ES-I3 (cell line): ENCODE data around the gene TNP2.

ENCODE experiments used
- H3K36me3 ChIP-seq: 2 replicates; pipeline ENCODE4 v1.6.1; 2013; ENCODE audit warnings: mild to moderate bottlenecking, low read length, control low read depth, moderate library complexity; ENCODE audit not compliant: insufficient read depth
- H3K4me1 ChIP-seq: 2 replicates; pipeline ENCODE4 v1.6.1; 2013; ENCODE audit warnings: mild to moderate bottlenecking, control low read depth, low read length; ENCODE audit not compliant: insufficient read depth
- H3K9ac ChIP-seq: 2 replicates; pipeline ENCODE4 v1.6.1; 2013; ENCODE audit warnings: low read depth, mild to moderate bottlenecking, low read length, moderate library complexity
- H3K9me3 ChIP-seq: 2 replicates; pipeline ENCODE4 v1.6.1; 2013; ENCODE audit warnings: mild to moderate bottlenecking, low read length, moderate library complexity; ENCODE audit not compliant: control insufficient read depth, insufficient read depth

Gene TNP2

DNA sequence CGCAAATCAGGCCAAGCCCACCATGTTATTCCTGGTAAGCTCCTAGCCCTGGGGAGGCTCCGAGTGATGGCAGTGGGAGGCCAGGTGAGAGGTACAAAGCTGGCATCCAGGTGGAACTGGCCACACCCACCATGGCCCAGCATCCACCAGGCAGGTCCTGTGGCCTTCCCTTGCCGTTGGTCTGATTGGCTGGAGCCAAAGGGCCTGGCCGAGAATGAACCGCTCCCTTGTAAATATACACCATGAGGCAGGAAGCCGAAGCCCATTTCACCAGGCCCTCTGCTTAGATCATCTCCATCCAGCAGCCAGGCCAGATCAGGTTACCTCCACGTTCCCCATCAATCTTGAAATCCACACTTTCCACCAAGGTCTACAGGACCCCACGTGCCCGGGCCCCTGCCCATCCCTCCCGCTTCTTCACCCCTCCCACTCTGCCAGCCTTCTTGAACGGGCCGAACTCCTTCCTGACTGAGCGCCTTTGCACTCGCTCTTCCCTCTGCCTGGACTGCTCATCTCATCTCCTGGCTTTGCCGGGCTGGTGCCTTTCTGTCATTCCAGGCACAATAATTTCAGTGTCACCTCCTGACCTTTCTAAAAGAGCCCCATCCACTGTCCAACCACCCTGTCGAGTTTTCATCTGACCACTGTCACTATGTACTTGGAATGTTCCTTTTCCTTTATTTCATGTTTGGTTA, 18.9 kb downstream of the TNP2 start:
- Histone ChIP-seq H3K9ac (no peak overlapping the region), H3K36me3 (peaks cover 11% of the 10 kb centered on the region), H3K4me1 (peaks cover 11% of the 10 kb centered on the region), H3K9me3 (no peaks in the 10 kb centered on the region)

DNA sequence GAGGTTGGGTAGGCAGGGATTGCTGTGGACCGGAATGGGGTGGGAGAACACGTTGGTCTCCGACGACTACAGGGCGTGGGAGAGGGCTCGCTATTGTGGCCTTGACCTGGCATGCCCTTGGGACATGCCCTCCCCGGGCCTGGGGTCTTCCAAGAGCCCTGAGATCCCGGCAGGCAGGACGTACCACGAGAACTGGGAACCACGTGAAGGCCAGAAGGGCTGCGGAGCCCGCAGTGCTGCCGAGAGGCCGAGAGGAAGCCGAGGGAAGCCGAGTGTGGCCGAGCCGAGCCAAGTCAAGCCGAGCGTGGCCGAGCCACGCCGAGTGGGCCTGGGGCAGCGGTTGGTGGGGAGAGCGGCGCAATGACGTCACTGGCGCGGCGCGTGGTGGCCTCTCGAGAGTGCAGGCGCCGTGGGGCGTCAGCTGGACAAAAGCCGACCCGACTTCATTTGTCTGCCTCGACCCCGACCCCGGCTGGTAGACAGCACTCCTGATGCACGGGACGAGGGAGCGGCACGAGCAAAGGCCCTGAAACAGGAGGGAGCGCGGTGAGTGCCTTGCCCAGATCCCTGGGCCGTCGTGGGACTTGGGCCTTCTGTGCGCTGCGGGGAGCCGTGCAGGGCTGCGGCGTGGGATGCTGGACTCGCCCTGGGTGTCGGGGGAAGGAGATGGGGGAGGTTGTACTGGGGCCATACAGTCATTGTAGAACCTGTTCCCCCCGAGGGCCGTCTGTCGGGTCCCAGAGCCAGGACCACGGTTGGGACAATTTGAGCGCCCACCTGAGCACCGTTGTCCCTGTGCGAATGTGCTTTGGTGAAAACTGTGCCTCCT, 19.7 kb downstream of the TNP2 start:
- Histone ChIP-seq H3K9ac (no peak overlapping the region), H3K4me1 (peaks cover 11% of the 10 kb centered on the region), H3K9me3 (no peaks in the 10 kb centered on the region), H3K36me3 (peaks cover 5% of the 10 kb centered on the region)

DNA sequence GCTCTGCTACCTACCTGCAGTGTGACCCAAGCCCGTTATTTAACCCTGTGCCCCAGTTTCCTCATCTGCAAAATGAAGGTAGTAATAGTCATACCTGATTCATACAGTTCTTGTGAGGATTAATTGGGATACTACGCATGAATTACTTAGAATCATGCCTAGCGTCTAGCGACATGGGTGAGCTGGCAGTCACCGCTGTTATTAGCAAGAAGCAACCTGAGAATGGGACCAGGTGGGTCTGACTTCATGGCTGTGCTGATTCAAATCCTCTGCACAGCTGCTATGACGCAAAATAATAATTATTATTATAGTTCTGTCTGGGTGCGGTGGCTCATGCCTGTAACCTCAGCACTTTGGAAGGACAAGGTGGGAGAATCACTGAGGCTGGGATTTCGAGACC, 21.0 kb downstream of the TNP2 start:
- Histone ChIP-seq H3K9ac (no peak overlapping the region), H3K4me1 (peaks cover under 1% of the 10 kb centered on the region; the same call in 1 of the 2 replicates), H3K9me3 (no peaks in the 10 kb centered on the region), H3K36me3 (peaks cover under 1% of the 10 kb centered on the region; the same call in 1 of the 2 replicates)

DNA sequence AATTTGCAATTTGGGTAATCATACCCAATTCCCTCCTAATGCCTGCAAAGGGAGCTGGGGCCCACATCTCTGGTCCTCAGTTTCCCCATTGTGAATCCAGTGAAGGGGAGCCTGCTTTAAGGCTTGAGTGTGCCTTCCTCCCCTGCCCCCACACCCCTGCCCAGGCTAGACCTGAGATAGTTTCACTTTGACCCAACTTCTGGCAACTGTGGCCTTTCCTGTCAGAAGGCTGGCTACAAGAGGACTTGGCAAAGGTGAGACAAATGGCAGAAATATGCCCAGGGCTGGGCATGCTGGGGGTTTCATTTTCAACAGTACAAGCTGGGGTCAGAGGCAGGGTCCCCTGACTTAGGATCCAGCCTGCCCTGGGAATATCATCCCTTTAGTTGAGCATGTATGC, 23.1 kb downstream of the TNP2 start:
- H3K36me3 ChIP-seq = no peaks in the 10 kb centered on the region
- H3K9me3 ChIP-seq = no peaks in the 10 kb centered on the region
- H3K4me1 ChIP-seq = no peaks in the 10 kb centered on the region
- no peak overlapping the region for H3K9ac ChIP-seq

DNA sequence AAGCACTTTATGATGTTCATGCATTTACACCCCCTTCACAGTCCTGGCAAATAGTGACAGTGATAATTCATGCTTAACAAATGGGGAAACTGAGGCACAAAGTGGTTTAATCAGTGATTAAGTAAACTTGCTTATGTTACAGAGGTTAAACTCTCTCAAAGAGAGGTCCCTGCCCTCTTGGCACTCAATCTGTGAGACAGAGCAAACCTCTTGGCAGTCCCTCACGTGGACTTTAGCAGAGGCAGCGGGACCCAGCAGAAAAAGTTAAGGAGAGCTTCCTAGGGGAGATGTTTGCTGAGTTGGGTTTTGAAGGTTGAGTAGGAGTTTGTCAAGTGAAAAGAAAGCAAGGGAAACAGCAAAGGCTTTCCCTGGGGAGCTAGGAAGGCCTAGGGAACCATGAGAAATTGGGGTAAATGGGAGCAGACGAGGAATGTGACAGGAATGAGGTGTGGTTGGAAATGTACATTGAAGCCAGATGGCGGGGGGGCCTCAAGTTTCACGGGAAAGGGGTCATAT, 23.8 kb downstream of the TNP2 start:
- Histone ChIP-seq H3K4me1 (no peaks in the 10 kb centered on the region; the same call in 1 of the 2 replicates), H3K9ac (no peak overlapping the region), H3K36me3 (no peaks in the 10 kb centered on the region)

DNA sequence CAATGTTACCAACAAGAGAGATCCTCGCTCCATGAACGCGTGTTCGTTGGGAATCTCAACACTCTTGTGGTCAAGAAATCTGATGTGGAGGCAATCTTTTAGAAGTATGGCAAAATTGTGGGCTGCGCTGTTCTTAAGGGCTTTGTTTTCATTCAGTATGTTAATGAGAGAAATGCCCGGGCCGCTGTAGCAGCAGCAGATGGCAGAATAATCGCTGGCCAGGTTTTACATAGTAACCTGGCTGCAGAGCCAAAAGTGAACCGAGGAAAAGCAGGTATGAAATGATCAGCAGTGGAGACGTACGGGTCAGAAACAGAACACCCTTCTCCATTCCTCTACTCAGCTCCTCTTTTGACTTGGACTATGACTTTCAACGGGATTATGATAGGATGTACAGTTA, 26.5 kb downstream of the TNP2 start:
- no peaks in the 10 kb centered on the region; the same call in 1 of the 2 replicates for H3K4me1 ChIP-seq
- no peak overlapping the region for H3K9ac ChIP-seq
- no peaks in the 10 kb centered on the region for H3K9me3 ChIP-seq
- H3K36me3 ChIP-seq = no peaks in the 10 kb centered on the region

More for the DNA sequence above, 23.8 kb downstream of the TNP2 start:
- no peaks in the 10 kb centered on the region for H3K9me3 ChIP-seq

DNA sequence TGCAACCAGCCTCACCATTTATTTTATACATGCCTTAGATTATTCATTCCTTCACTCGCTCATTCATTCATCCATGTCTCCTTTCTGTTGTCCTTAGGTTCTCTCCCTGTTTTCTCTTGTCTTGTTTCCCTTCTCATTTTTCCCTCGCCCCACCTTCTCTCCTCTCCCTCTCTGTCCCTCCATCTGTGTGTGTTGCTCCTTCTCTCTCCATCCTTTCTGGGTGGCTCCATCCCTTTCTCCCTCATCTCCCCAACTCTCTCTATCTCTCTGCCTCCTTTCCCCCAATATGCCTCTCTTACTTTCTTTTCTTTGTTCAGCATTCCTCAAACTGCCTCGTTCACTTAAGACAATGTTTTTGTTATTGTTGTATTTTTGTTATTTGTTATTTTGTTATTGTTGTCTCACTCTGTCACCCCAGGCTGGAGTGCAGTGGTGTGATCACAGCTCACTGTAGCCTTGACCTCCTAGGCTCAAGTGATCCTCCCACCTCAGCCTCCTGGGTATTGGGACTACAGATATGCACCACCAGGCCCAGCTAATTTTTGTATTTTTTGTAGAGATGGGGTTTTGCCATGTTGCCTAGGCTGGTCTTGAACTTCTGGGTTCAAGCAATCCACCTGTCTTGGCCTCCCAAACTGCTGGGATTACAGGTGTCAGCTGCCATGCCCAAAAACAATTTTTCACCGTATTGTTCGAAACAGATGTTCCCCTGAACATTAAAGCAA, 27.5 kb downstream of the TNP2 start:
- Histone ChIP-seq H3K9me3 (no peaks in the 10 kb centered on the region), H3K36me3 (no peaks in the 10 kb centered on the region), H3K4me1 (no peaks in the 10 kb centered on the region; the same call in 1 of the 2 replicates), H3K9ac (no peak overlapping the region)

DNA sequence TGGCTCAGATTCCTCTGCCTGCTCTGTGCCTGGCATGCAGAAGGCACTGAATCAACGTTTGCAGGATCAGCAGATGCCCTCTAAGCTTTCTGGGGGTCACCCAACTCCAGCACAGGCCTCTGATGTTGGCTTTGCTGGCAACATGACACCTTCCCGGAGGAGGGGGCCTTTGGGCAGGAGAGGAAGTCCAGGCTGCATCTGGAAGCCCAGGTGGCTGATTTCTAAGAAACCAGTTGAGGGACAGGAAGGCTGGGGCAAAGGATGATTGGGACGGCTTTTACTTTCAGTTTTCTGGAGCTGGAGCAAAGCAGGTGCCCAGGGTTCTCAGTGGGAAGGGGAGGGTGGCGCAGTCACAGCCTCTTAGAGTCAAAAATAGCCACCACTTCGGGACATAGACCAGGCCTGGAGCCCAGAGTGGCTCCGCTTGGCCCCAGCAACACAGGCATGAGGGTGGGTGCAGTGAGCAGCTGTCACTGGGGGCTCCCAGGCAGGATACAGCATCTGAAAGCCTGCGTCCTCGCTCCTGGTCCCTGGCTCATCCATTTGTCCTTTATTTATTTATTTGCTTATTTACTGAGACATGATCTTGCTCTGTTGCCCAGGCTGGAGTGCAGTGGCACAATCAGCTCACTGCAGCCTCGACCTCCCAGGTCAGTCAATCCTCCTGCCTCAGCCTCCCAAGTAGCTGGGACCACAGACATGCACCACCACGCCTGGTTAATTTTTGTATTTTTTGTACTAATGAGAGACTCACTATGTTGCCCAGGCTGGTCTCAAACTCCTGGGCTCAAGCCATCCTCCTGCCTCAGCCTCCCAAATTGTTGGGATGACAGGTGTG, 28.3 kb downstream of the TNP2 start:
- H3K9ac ChIP-seq = no peak overlapping the region

DNA sequence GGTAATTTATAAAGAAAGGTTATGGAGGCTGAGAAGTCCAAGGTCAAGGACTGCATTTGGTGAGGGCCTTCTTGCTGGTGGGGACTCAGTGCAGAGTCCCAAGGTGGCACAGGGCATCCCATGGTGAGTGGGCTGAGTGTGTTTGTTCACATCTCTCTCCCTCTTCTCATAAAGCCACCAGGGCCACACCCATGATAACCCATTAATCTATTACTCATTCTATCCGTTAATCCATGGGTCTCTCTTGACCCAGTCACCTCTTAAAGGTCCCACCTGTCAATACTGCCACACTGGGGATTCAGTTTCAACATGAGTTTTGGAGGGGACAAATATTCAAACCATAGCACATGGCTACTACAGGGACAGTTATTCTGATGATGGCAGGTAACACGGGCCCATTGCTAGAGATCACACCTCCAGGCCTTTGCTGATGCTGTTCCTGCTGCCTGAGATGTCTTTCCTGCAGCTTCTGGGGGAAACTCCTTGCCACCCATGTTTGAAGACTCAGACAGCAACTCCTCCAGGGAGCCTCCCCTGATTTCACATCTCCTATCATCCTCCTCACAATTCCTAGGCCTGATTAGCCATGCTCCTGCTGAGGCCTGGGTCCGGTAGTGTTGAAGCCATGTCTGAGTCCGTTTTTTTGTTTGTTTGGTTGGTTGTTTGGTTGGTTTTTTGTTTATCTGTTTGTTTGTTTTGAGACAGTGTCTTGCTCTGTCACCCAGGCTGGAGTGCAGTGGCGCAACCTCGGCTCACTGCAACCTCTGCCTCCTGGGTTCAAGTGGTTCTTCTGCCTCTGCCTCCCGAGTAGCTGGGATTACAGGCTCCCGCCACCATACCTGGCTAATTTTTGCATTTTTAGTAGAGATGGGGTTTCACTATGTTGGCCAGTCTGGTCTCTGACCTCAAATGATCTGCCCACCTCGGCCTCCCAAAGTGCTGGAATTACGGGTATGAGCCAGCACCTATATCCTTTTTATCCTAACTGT, 29.2 kb downstream of the TNP2 start:
- no peaks in the 10 kb centered on the region for H3K9me3 ChIP-seq
- H3K4me1 ChIP-seq = no peaks in the 10 kb centered on the region; the same call in 1 of the 2 replicates
- H3K9ac ChIP-seq = no peak overlapping the region
- H3K36me3 ChIP-seq = no peaks in the 10 kb centered on the region

More for the DNA sequence above, 28.3 kb downstream of the TNP2 start:
- Histone ChIP-seq H3K4me1 (no peaks in the 10 kb centered on the region; the same call in 1 of the 2 replicates), H3K36me3 (no peaks in the 10 kb centered on the region), H3K9me3 (no peaks in the 10 kb centered on the region)

DNA sequence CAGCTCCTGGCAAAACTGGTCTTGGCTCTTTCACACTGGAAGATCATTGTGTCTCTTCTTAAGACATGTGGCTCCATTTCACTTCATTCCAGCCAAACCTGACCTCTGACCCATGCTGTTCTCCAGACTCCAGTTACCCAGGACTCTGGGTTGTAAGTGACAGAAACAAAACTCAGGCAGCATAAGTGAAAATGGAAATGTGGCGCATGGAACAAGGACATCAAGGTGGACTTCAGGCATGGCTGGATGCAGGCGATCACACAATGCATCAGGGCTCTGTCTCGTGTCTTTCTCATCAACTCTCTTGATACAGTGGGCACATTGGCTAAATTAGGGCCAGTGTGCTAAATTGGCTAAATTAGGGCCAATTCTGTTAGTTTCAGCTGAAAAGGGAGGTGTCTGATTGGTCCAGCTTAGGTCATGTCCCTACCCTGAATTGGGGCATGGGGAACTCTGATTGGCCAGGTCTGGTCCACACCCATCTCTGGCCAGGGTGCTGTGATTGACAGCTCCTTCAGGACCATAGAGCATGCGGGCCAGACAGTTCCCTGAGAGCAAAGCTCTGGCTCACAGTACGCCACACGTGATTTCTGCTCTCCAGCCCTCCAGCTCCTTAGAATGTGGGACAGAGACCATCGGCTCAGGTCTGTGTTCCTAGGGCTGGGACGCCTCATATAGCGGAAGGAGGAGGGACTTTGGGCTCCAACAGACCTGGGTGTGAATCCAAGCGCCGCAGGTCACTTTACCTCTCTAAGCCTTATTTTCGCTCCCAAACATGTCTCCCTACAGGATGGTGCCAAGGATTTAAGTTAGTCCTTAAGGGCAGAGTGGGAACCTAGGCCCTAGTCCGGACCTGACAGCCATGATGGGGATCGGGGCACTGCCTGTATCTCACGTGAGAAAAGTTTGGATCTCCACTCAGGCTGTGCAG, 30.6 kb downstream of the TNP2 start:
- no peaks in the 10 kb centered on the region; the same call in 1 of the 2 replicates for H3K4me1 ChIP-seq
- no peaks in the 10 kb centered on the region for H3K36me3 ChIP-seq
- H3K9me3 ChIP-seq = no peaks in the 10 kb centered on the region
- H3K9ac ChIP-seq = no peak overlapping the region

DNA sequence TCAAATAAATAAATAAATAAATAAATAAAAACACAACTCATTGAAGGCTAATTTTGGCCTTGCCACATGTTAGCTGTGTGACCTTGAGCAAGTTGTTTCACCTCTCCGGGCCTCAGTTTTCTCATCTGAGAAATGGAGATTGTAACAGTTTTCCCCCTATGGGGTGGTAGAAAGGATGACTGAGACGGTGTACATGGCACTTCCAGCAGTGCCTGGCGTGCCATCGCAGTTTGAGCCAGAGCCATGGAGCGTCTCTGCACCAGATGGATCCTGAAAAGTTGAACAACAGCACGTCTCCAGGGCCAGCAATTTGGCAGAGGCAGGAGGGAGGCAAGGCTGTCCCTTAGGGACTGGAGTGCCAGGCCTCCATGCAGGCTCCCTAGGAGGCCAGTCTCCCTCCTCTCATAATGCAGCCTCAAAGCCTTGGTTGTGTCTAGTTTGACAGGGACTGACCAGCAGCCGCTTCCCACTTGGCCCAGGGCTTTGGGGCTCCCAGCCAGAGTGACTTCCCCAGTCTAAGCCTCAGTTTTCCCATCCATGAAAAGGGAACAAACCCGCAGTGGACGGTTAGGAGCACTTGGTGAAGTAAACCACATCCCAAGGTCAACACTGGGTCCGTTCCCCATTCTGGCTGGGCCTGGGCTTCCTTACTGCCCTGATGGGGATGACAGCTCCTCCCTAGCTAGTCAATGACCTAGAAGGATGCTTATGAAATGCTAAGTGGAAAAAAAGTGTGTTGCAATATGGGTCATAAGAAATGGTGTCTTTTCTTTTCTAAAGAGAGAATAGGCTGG, 32.5 kb downstream of the TNP2 start:
- no peak overlapping the region for H3K9ac ChIP-seq
- no peaks in the 10 kb centered on the region for H3K36me3 ChIP-seq
- no peaks in the 10 kb centered on the region for H3K9me3 ChIP-seq
- peaks cover 4% of the 10 kb centered on the region; the same call in 1 of the 2 replicates for H3K4me1 ChIP-seq
